IPS-20b (cell line): Measurements from ENCODE around the gene TXNIP.
A peak's percentile ranks its signal among the peaks of the same experiment; 100 is the strongest.

Source experiments
- H3K27ac ChIP-seq: one replicate; pipeline ENCODE4 v1.5.1; 2013; ENCODE audit warnings: low read length
- H3K27me3 ChIP-seq: 2 replicates; pipeline ENCODE4 v1.6.1; 2013; ENCODE audit warnings: mild to moderate bottlenecking, low read length, inconsistent platforms; ENCODE audit not compliant: insufficient read depth
- H3K36me3 ChIP-seq: 2 replicates; pipeline ENCODE4 v1.6.1; 2013; ENCODE audit warnings: low read depth, mild to moderate bottlenecking, inconsistent platforms, low read length, moderate library complexity; ENCODE audit not compliant: insufficient read depth
- H3K4me1 ChIP-seq: 2 replicates; pipeline ENCODE4 v1.6.1; 2013; ENCODE audit warnings: mild to moderate bottlenecking, control low read depth, inconsistent platforms, low read length, moderate library complexity; ENCODE audit not compliant: insufficient read depth
- H3K4me3 ChIP-seq: 2 replicates; pipeline ENCODE4 v1.5.1; 2013; ENCODE audit warnings: mild to moderate bottlenecking, low read length, inconsistent platforms
- H3K9ac ChIP-seq: 2 replicates; pipeline ENCODE4 v1.6.1; 2013; ENCODE audit warnings: low read depth, mild to moderate bottlenecking, inconsistent platforms, low read length, moderate library complexity
- H3K9me3 ChIP-seq: 2 replicates; pipeline ENCODE4 v1.6.1; 2013; ENCODE audit warnings: mild to moderate bottlenecking, low read depth, low read length, inconsistent platforms; ENCODE audit not compliant: insufficient read depth

The TXNIP gene

DNA sequence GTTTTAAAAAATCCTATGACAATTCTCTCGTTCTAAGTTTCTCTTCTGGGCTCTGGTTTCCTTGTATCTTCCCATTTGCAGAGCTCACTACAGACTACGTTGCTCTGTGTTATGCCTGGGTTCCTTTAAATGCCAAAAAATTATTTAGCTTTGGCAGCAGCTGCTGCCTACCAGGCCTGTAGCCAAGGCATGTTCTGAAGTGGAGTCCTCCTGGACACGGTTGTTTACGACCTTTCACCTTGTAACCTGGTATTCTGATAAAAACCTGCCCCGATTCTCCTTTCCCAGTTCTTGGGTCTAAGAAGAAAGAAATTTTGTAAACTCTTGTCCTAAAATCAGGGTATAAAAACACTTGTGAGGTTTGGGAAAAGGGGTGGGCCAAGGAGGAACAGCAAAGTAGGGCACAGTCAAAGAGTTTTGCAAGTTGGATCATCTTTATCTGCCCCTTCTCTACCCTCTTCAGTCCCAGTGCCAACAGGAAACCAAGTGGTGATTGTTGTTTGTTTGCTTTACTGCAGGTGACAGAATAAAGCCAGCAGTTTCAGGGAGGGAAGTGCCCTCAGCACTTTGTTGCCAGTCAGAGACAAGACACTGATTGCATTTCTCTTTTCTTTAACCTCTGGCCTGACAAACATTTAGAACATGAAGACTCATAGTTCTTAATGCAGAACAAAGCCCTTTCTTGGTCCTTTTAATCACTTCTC lies 3.1 kb upstream of the TXNIP start:
- Histone ChIP-seq H3K4me1 (peaks cover 8% of the 10 kb centered on the region; the same call in 1 of the 2 replicates), H3K27ac (no peak overlapping the region), H3K36me3 (peaks cover 7% of the 10 kb centered on the region), H3K4me3 (no peak overlapping the region), H3K9me3 (no peaks in the 10 kb centered on the region), H3K9ac (no peak overlapping the region), H3K27me3 (peaks cover 11% of the 10 kb centered on the region)

GRCh38 chr1:145997718-145998023 lies 1.3 kb upstream of the TXNIP start:
- peaks cover 11% of the 10 kb centered on the region for H3K27me3 ChIP-seq
- H3K27ac ChIP-seq = no peak overlapping the region
- no peak overlapping the region; the same call in 1 of the 2 replicates for H3K9ac ChIP-seq
- H3K9me3 ChIP-seq = no peaks in the 10 kb centered on the region
- H3K4me1 ChIP-seq = peaks cover 8% of the 10 kb centered on the region; the same call in 1 of the 2 replicates
- H3K36me3 ChIP-seq = peaks cover 25% of the 10 kb centered on the region
- H3K4me3 ChIP-seq = peak overlapping the region; percentile 98

DNA sequence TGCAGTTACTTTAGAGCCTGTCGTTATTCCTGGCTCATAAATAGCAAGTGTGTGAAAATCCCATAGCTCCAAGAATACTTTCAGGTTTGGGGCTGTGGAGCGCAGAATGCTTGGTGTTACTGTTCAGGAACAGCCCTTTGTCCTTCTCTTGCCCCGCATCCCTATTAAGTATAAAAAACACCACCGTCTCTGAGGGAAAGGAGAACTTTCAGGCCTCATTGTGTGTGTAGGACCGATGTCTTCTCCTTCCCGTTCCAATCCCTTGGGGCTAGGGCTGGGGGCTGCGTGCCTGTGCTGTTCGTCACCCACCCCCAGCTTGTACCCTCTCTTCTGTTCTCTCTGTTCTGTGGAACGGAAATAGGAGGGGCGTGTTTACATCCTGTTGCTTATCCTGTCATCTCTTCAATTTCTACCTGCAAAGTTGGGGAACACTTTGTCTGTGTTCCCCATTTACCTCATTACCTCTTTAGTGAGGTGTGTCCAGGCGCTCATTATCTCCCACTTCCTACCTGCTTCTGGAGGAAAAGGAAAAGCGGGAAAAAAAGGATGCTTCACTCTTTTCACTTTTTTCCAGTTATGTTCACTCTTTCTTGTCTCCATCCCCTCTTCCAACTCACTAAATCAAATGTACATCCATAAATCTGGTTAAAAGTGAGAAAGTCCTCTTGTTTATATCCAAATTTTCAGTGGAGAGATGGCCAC lies 788 bp upstream of the TXNIP start:
- H3K9ac ChIP-seq = peak overlapping the region; percentile 95; the same call in 1 of the 2 replicates
- peaks cover 29% of the 10 kb centered on the region for H3K36me3 ChIP-seq
- peaks cover 11% of the 10 kb centered on the region for H3K27me3 ChIP-seq
- H3K4me3 ChIP-seq = peak overlapping the region; percentile 98
- no peaks in the 10 kb centered on the region for H3K9me3 ChIP-seq
- H3K27ac ChIP-seq = no peak overlapping the region
- peaks cover 8% of the 10 kb centered on the region; the same call in 1 of the 2 replicates for H3K4me1 ChIP-seq

- H3K27me3 ChIP-seq = peaks cover 11% of the 10 kb centered on the region
- no peak overlapping the region for H3K27ac ChIP-seq
- H3K4me3 ChIP-seq = peak overlapping the region; percentile 98
- H3K9ac ChIP-seq = peak overlapping the region; percentile 95
- H3K4me1 ChIP-seq = peaks cover 8% of the 10 kb centered on the region; the same call in 1 of the 2 replicates
- H3K36me3 ChIP-seq = peaks cover 29% of the 10 kb centered on the region
- H3K9me3 ChIP-seq = no peaks in the 10 kb centered on the region
Measured at GRCh38 chr1:145995964-145996432, 381 bp downstream of the TXNIP start.

- Histone ChIP-seq H3K4me1 (peaks cover 8% of the 10 kb centered on the region; the same call in 1 of the 2 replicates), H3K9me3 (no peaks in the 10 kb centered on the region), H3K9ac (peak overlapping the region; percentile 95), H3K27me3 (peaks cover 11% of the 10 kb centered on the region), H3K36me3 (peaks cover 29% of the 10 kb centered on the region), H3K4me3 (peak overlapping the region; percentile 98), H3K27ac (no peak overlapping the region)
Measured at GRCh38 chr1:145995148-145995881, 1.1 kb downstream of the TXNIP start.

DNA sequence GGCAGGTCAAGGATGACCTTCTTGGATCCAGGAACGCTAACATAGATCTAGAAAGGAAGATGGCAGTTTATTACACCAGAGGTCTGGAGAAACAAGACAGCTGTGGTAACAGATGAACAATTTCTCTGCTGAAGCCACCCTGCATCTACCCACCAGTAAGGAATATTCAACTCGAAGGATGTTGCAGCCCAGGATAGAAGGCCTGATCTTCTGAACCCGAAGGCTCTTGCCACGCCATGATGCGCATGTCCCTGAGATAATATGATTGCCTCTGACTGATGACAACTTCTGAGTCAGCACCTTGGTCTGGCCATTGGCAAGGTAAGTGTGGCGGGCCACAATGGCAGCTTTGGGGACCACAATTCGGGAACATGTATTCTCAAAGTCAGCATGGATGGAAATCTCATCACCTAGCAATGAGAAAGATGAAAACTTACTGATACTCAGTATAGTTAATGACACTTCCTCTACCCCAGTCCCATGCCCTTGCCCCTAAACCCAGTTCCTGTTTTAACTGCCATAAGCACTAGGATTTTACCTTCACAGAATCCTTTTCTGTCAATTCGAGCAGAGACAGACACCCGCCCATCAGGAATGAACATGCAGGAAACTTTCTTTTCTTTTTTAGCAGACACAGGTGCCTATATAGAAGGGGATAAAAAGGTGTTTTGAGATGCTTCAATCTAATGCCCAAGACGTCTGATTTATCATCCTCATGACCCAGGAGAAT lies 1.8 kb downstream of the TXNIP start:
- Histone ChIP-seq H3K36me3 (peaks cover 29% of the 10 kb centered on the region), H3K9ac (peak overlapping the region; percentile 95; the same call in 1 of the 2 replicates), H3K9me3 (no peaks in the 10 kb centered on the region), H3K27ac (no peak overlapping the region), H3K4me1 (peaks cover 8% of the 10 kb centered on the region; the same call in 1 of the 2 replicates), H3K27me3 (peaks cover 11% of the 10 kb centered on the region), H3K4me3 (peak overlapping the region; percentile 98)

GRCh38 chr1:145993618-145994390 lies 2.6 kb downstream of the TXNIP start:
- H3K4me3 ChIP-seq = peak overlapping the region; percentile 98
- H3K9me3 ChIP-seq = no peaks in the 10 kb centered on the region
- peaks cover 11% of the 10 kb centered on the region for H3K27me3 ChIP-seq
- H3K27ac ChIP-seq = no peak overlapping the region
- peaks cover 29% of the 10 kb centered on the region for H3K36me3 ChIP-seq
- H3K4me1 ChIP-seq = peaks cover 8% of the 10 kb centered on the region; the same call in 1 of the 2 replicates
- H3K9ac ChIP-seq = no peak overlapping the region

DNA sequence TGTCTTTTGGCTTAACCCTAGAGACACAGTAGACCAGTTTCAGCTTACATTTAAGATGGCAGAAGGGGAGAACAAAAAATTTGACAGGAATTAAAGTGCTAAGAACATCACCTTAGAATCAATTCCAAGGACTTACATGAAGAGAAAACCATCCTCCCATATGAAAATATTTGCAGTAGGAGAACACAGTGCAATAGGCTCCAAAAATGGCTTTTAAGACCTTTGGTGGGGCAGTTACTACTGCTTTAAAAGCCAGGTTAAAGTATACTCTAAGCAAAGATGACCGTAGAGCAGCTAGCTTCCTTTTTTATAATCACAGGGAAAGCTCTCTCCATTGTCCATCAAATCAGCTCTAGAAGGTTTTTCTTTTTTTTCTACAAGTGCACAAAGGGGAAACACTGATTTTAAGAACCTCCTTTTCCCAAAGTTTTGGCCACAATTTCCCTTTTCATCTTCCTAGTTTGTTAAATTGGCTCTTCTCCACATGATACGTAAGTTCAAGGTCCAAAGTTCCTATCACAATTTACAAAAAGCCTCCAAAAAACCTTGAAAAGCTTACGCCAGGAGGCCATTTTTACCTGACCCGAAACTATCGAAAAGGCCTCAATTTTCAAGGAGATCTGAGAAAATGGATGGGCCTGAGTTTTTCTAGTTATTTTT lies 3.3 kb downstream of the TXNIP start:
- H3K27me3 ChIP-seq = peaks cover 11% of the 10 kb centered on the region
- no peak overlapping the region for H3K9ac ChIP-seq
- H3K36me3 ChIP-seq = peaks cover 29% of the 10 kb centered on the region
- H3K4me1 ChIP-seq = peaks cover 8% of the 10 kb centered on the region; the same call in 1 of the 2 replicates
- no peaks in the 10 kb centered on the region for H3K9me3 ChIP-seq
- H3K4me3 ChIP-seq = no peak overlapping the region
- no peak overlapping the region for H3K27ac ChIP-seq

DNA sequence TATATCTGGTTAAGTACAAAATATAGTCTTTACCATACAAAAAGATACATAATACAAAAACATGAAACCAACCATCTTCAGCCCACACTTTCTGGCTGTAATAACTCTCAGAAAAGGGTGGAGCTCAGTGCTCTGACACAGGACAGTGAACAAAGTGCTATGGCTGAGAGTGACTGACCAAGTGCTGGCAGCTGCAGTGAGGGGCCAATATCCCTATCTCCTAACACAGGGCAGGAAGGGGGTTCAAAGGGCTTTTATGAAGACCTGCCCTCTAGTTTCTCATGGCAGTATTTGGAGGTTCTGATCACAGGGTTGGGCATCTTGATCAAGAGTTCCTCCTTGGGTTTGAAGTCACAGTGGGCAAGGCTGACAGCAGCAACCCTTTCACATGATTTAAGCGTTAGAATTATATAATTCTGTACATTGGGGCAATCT lies 3.9 kb downstream of the TXNIP start:
- Histone ChIP-seq H3K27ac (no peak overlapping the region), H3K36me3 (peaks cover 29% of the 10 kb centered on the region), H3K9ac (no peak overlapping the region), H3K4me3 (no peak overlapping the region), H3K4me1 (peaks cover 8% of the 10 kb centered on the region; the same call in 1 of the 2 replicates), H3K27me3 (peaks cover 11% of the 10 kb centered on the region), H3K9me3 (no peaks in the 10 kb centered on the region)

- Histone ChIP-seq H3K27ac (no peak overlapping the region), H3K9ac (no peak overlapping the region), H3K4me1 (peaks cover 4% of the 10 kb centered on the region; the same call in 1 of the 2 replicates), H3K27me3 (peaks cover 11% of the 10 kb centered on the region), H3K4me3 (no peak overlapping the region), H3K9me3 (no peaks in the 10 kb centered on the region), H3K36me3 (peaks cover 29% of the 10 kb centered on the region)
Measured at GRCh38 chr1:145991735-145992412, 4.5 kb downstream of the TXNIP start.
